Vagina (tissue), 2 donors: ENCODE data around the gene ZNF385C. TPM values are rescaled to one million over a fixed set of nuclear protein-coding genes. Genes with fewer than 3 reads are reported as not detected.

Experiments used
- DNase-seq, 2 donors: peaks; one replicate each; pipeline ENCODE4 v3.0.0-alpha.2; 2017; ENCODE audit errors: extremely low spot score in 2 of 2
- H3K27ac ChIP-seq: fragments of 200-600 bp; sonication (generic); one replicate; pipeline ENCODE4 v1.5.1; 2019
- H3K27me3 ChIP-seq: fragments of 200-600 bp; sonication (generic); one replicate; pipeline ENCODE4 v1.5.1; 2019
- H3K36me3 ChIP-seq, 2 donors: fragments of 200-600 bp; sonication (generic); one replicate each; pipeline ENCODE4 v1.5.1; 2017 to 2019
- H3K4me1 ChIP-seq: fragments of 200-600 bp; sonication (generic); one replicate; pipeline ENCODE4 v1.5.1; 2019
- H3K4me3 ChIP-seq, 2 donors: fragments of 200-600 bp; sonication (generic); 1 replicate in 1 of 2; 2 replicates in 1 of 2; pipeline ENCODE4 v1.5.1; 2016 to 2019
- H3K9me3 ChIP-seq: fragments of 200-600 bp; sonication (generic); one replicate; pipeline ENCODE4 v1.5.1; 2019
- CTCF ChIP-seq, 3 experiments: fragments of 450-650 bp in 2 of 3; fragments of 200-600 bp in 1 of 3; sonication (generic) in 1 of 3; IDR thresholded peaks; one replicate each; pipeline ENCODE4 v1.5.1; 2017 to 2019; ENCODE audit warnings: antibody characterized with exemption in 3 of 3, mild to moderate bottlenecking in 2 of 3, moderate library complexity in 2 of 3
- POLR2A ChIP-seq, 2 donors: fragments of 450-650 bp; IDR thresholded peaks; one replicate each; pipeline ENCODE4 v1.6.1; 2017; ENCODE audit warnings: antibody characterized with exemption in 2 of 2, mild to moderate bottlenecking in 2 of 2, moderate library complexity in 2 of 2
- POLR2AphosphoS5 ChIP-seq, 2 donors: sonication (generic); formaldehyde crosslinking; IDR thresholded peaks; one replicate each; pipeline ENCODE4 v1.9.0; 2017; ENCODE audit warnings: antibody characterized with exemption in 2 of 2, mild to moderate bottlenecking in 2 of 2, low read depth in 1 of 2; ENCODE audit not compliant: insufficient read depth in 1 of 2
- intact Hi-C: fragments of 100-400 bp; cut with DNase I; formaldehyde crosslinking; loops from one replicate; pipeline ENCODE4 v1.15.1; 2023
- total RNA-seq: library from RNA; depleted of rRNA; stranded (reverse); fragments of >200 nt; gene quantifications from one replicate; pipeline ENCODE4 v1.2.3, GENCODE V29; 2016

Gene ZNF385C
- total RNA-seq, 1 donor from 2014 or later = 0.49 TPM

- H3K27ac ChIP-seq = no peak overlapping the region
- TF ChIP-seq POLR2AphosphoS5 (IDR thresholded peaks at IDR 0.05; ENCODE audit: insufficient read depth in 1 of 2, low read depth in 1 of 2) = no peak
- no peak for TF ChIP-seq POLR2A (IDR thresholded peaks at IDR 0.05)
- TF ChIP-seq CTCF (IDR thresholded peaks at IDR 0.05) = no peak
- peaks cover 9% of the 10 kb centered on the region for H3K27me3 ChIP-seq
- no peaks in the 10 kb centered on the region for H3K36me3 ChIP-seq
- intact Hi-C loops = no loop called here
- no peaks in the 10 kb centered on the region for H3K9me3 ChIP-seq
- no peak for DNase-seq
- no peak overlapping the region for H3K4me3 ChIP-seq
- H3K4me1 ChIP-seq = peaks cover 13% of the 10 kb centered on the region
These were observed 22.5 kb downstream of the ZNF385C start for GRCh38 chr17:42075789-42076188.

GRCh38 chr17:42072323-42073187 lies 25.7 kb downstream of the ZNF385C start:
- H3K4me1 ChIP-seq = peaks cover 20% of the 10 kb centered on the region
- no peak overlapping the region for H3K27ac ChIP-seq
- H3K27me3 ChIP-seq = peaks cover 9% of the 10 kb centered on the region
- intact Hi-C loops = no loop called here
- H3K36me3 ChIP-seq = no peaks in the 10 kb centered on the region
- no peak for DNase-seq
- TF ChIP-seq POLR2AphosphoS5 (IDR thresholded peaks at IDR 0.05; ENCODE audit: insufficient read depth in 1 of 2, low read depth in 1 of 2) (no peak), CTCF (IDR thresholded peaks at IDR 0.05) (no peak), POLR2A (IDR thresholded peaks at IDR 0.05) (no peak)
- no peaks in the 10 kb centered on the region for H3K9me3 ChIP-seq
- peak overlapping the region; percentile 11 to 27 for H3K4me3 ChIP-seq

- TF ChIP-seq POLR2AphosphoS5 (IDR thresholded peaks at IDR 0.05; ENCODE audit: insufficient read depth in 1 of 2, low read depth in 1 of 2) = no peak
- no peak for TF ChIP-seq CTCF (IDR thresholded peaks at IDR 0.05)
- no peak for TF ChIP-seq POLR2A (IDR thresholded peaks at IDR 0.05)
- Histone ChIP-seq H3K27me3 (peaks cover 9% of the 10 kb centered on the region), H3K9me3 (no peaks in the 10 kb centered on the region), H3K4me3 (no peak overlapping the region), H3K4me1 (peaks cover 20% of the 10 kb centered on the region), H3K27ac (no peak overlapping the region), H3K36me3 (no peaks in the 10 kb centered on the region)
- no peak for DNase-seq
- intact Hi-C loops = no loop called here
These were observed 26.5 kb downstream of the ZNF385C start for GRCh38 chr17:42071810-42072209.

- no peak overlapping the region for H3K4me3 ChIP-seq
- TF ChIP-seq POLR2A (IDR thresholded peaks at IDR 0.05) = no peak
- no peak for TF ChIP-seq POLR2AphosphoS5 (IDR thresholded peaks at IDR 0.05; ENCODE audit: insufficient read depth in 1 of 2, low read depth in 1 of 2)
- TF ChIP-seq CTCF (IDR thresholded peaks at IDR 0.05) = no peak
- no peak overlapping the region for H3K27ac ChIP-seq
- H3K36me3 ChIP-seq = no peaks in the 10 kb centered on the region
- intact Hi-C loops = loop anchor here (5.0 kb wide), 1 partner anchor 43 kb away; the partner anchor contains the start of gene DHX58
- H3K9me3 ChIP-seq = no peaks in the 10 kb centered on the region
- peaks cover 9% of the 10 kb centered on the region for H3K27me3 ChIP-seq
- peaks cover 20% of the 10 kb centered on the region for H3K4me1 ChIP-seq
- no peak for DNase-seq
These were observed 29.3 kb downstream of the ZNF385C start for GRCh38 chr17:42068979-42069378.
